ENCODE data around the gene TEAD1. TPM values are rescaled to one million over a fixed set of nuclear protein-coding genes. Genes with fewer than 3 reads are reported as not detected.

The TEAD1 gene
- total RNA-seq, 4 donors from 2014 or later = 127 to 165 (median 140) TPM

GRCh38 chr11:12715941-12716340 is 41.7 kb downstream of the TEAD1 start:
- WGBS, 2 donors = 39 to 44% methylated on average over 10 to 11 of the region's 11 CpGs
- H3K9me3 ChIP-seq = no peaks in the 10 kb centered on the region
- H3K27ac ChIP-seq = no peak overlapping the region
- peaks cover 0 to 70% (median 6%) of the 10 kb centered on the region in 4 donors for H3K4me1 ChIP-seq
- TF ChIP-seq EP300 (IDR thresholded peaks at IDR 0.05) (no peak), CTCF (IDR thresholded peaks at IDR 0.05) (no peak), POLR2A (IDR thresholded peaks at IDR 0.05) (no peak)
- H3K27me3 ChIP-seq = no peaks in the 10 kb centered on the region
- DNase-seq (ENCODE audit: low spot score in 2 of 2) = no peak
- H3K36me3 ChIP-seq = no peaks in the 10 kb centered on the region
- no peak overlapping the region for H3K4me3 ChIP-seq

GRCh38 chr11:12716816-12717215 is 42.6 kb downstream of the TEAD1 start:
- Histone ChIP-seq H3K4me3 (no peak overlapping the region), H3K27me3 (no peaks in the 10 kb centered on the region), H3K4me1 (peaks cover 0 to 69% (median 6%) of the 10 kb centered on the region in 4 donors), H3K36me3 (no peaks in the 10 kb centered on the region), H3K9me3 (no peaks in the 10 kb centered on the region), H3K27ac (no peak overlapping the region)
- no peak for DNase-seq (ENCODE audit: low spot score in 2 of 2)
- 76 to 86% methylated on average over 6 of the region's 6 CpGs for WGBS, 2 donors
- TF ChIP-seq POLR2A (IDR thresholded peaks at IDR 0.05) (no peak), EP300 (IDR thresholded peaks at IDR 0.05) (no peak)

- no peak for TF ChIP-seq POLR2A (IDR thresholded peaks at IDR 0.05)
- no peak for TF ChIP-seq EP300 (IDR thresholded peaks at IDR 0.05)
- no peak for TF ChIP-seq CTCF (IDR thresholded peaks at IDR 0.05)
- H3K27ac ChIP-seq = no peak overlapping the region
- peaks cover 0 to 76% (median 11%) of the 10 kb centered on the region in 4 donors for H3K4me1 ChIP-seq
- 67 to 74% methylated on average over 5 of the region's 5 CpGs for WGBS, 2 donors
- no peaks in the 10 kb centered on the region for H3K36me3 ChIP-seq
- no peaks in the 10 kb centered on the region for H3K9me3 ChIP-seq
- no peak for DNase-seq (ENCODE audit: low spot score in 2 of 2)
- no peaks in the 10 kb centered on the region for H3K27me3 ChIP-seq
- no peak overlapping the region for H3K4me3 ChIP-seq
Observed at GRCh38 chr11:12717851-12718291, 43.6 kb downstream of the TEAD1 start.

- Histone ChIP-seq H3K27me3 (no peaks in the 10 kb centered on the region), H3K4me3 (no peak overlapping the region), H3K9me3 (no peaks in the 10 kb centered on the region), H3K27ac (peak overlapping the region in 1 of 4 donors; percentile 39), H3K4me1 (peaks cover 0 to 89% (median 24%) of the 10 kb centered on the region in 4 donors), H3K36me3 (no peaks in the 10 kb centered on the region)
- 52 to 68% methylated on average over 4 of the region's 4 CpGs for WGBS, 2 donors
- no peak for DNase-seq (ENCODE audit: low spot score in 2 of 2)
- no peak for TF ChIP-seq POLR2A (IDR thresholded peaks at IDR 0.05)
- no peak for TF ChIP-seq EP300 (IDR thresholded peaks at IDR 0.05)
- TF ChIP-seq CTCF (IDR thresholded peaks at IDR 0.05) = no peak
Observed at GRCh38 chr11:12719221-12719620, 45.0 kb downstream of the TEAD1 start.

GRCh38 chr11:12721816-12722604 is 47.8 kb downstream of the TEAD1 start:
- Histone ChIP-seq H3K4me1 (peaks cover 0 to 90% (median 37%) of the 10 kb centered on the region in 4 donors), H3K27me3 (no peaks in the 10 kb centered on the region), H3K36me3 (no peaks in the 10 kb centered on the region), H3K27ac (peak overlapping the region in 2 of 4 donors; percentile 5 to 28), H3K4me3 (no peak overlapping the region), H3K9me3 (no peaks in the 10 kb centered on the region)
- 78 to 79% methylated on average over 7 of the region's 7 CpGs for WGBS, 2 donors
- DNase-seq (ENCODE audit: low spot score in 2 of 2) = no peak
- TF ChIP-seq EP300 (IDR thresholded peaks at IDR 0.05) (no peak), CTCF (IDR thresholded peaks at IDR 0.05) (no peak), POLR2A (IDR thresholded peaks at IDR 0.05) (no peak)

All from tibial nerve (tissue), 4 donors.